ENCODE measurements around the gene C8A. TPM values are rescaled to one million over a fixed set of nuclear protein-coding genes. Genes with fewer than 3 reads are reported as not detected.

Gene C8A
- total RNA-seq, 6 donors from 2014 or later = 0.09 TPM; not detected in 5

DNA sequence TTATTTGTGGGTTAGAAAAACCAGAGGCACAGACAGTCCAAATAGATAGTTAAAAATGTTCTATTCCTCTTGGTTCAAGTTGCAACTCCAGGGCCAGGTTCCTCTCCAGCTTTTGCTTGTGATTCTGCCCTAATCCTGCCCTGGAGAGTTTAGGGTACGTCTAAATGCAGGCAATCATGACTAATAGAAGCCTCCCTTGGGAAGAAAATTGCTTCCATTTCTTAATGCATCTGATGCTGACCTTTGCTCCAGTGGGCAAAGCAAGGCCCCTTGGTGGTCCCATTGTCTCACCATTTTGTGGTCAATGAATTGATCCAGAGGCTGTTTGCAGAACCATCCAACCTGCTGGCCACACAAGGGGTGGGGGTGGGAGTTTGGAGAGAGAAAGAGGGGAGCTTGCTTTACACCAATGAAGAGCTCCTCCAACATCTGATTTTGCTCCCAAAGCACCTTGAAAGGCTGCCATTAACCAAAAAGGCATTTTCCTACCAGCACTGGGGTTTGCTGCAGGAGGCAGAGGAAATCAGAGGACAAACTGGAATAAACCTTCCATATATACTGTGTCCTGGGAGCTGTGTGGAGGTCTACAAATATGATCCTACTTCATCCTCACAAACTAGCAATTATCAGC lies 79.9 kb downstream of the C8A start:
- Histone ChIP-seq H3K36me3 (no peaks in the 10 kb centered on the region), H3K27ac (no peak overlapping the region), H3K4me3 (no peak overlapping the region), H3K27me3 (no peaks in the 10 kb centered on the region), H3K4me1 (no peaks in the 10 kb centered on the region), H3K9me3 (no peaks in the 10 kb centered on the region)
- WGBS, 2 donors = 31 to 40% methylated on average over 1 of the region's 1 CpG
- TF ChIP-seq POLR2AphosphoS5 (IDR thresholded peaks at IDR 0.05) (no peak), EP300 (IDR thresholded peaks at IDR 0.05) (no peak), POLR2A (IDR thresholded peaks at IDR 0.05) (no peak), CTCF (IDR thresholded peaks at IDR 0.05) (no peak)
- ATAC-seq (ENCODE audit: low FRiP score in 2 of 2) = no peak
- DNase-seq = no peak

- Histone ChIP-seq H3K27me3 (no peaks in the 10 kb centered on the region), H3K36me3 (no peaks in the 10 kb centered on the region), H3K9me3 (no peaks in the 10 kb centered on the region), H3K4me3 (no peak overlapping the region), H3K4me1 (no peaks in the 10 kb centered on the region), H3K27ac (no peak overlapping the region)
- TF ChIP-seq POLR2A (IDR thresholded peaks at IDR 0.05) (no peak), POLR2AphosphoS5 (IDR thresholded peaks at IDR 0.05) (no peak)
- WGBS, 2 donors = 93 to 100% methylated on average over 2 of the region's 2 CpGs
- no peak for ATAC-seq (ENCODE audit: low FRiP score in 2 of 2)
- DNase-seq = no peak
Measured at GRCh38 chr1:56938646-56939045, 84.0 kb downstream of the C8A start.

DNA sequence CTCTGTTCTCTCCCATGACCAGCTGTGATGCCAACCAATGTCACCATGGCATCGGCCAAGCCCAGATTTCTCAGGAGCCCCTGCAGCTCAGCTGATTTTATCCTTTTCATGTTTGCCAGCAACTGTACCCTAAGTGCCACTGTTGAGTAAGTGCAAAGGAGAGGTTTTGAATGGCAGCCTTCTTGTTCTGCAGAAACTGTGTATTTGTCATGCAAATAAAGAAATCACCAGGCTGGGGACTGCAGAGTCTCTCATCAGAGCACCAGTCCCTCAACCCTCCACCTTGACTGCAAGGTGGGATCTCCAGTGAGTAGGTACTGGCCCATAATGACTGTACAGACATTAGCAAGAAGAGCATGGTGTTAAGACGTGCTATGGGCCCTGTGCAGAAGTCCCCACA lies 84.6 kb downstream of the C8A start:
- 75 to 90% methylated on average over 2 of the region's 2 CpGs for WGBS, 2 donors
- H3K27me3 ChIP-seq = no peaks in the 10 kb centered on the region
- TF ChIP-seq EP300 (IDR thresholded peaks at IDR 0.05) = no peak
- TF ChIP-seq CTCF (IDR thresholded peaks at IDR 0.05) = no peak
- TF ChIP-seq POLR2AphosphoS5 (IDR thresholded peaks at IDR 0.05) = no peak
- no peak for TF ChIP-seq POLR2A (IDR thresholded peaks at IDR 0.05)
- DNase-seq = no peak
- H3K36me3 ChIP-seq = no peaks in the 10 kb centered on the region
- H3K27ac ChIP-seq = no peak overlapping the region
- H3K9me3 ChIP-seq = no peaks in the 10 kb centered on the region
- H3K4me1 ChIP-seq = no peaks in the 10 kb centered on the region
- no peak overlapping the region for H3K4me3 ChIP-seq
- ATAC-seq (ENCODE audit: low FRiP score in 2 of 2) = no peak

GRCh38 chr1:56940039-56940438 lies 85.4 kb downstream of the C8A start:
- ATAC-seq (ENCODE audit: low FRiP score in 2 of 2) (no peak), DNase-seq (no peak)
- Histone ChIP-seq H3K4me3 (no peak overlapping the region), H3K27me3 (no peaks in the 10 kb centered on the region), H3K36me3 (no peaks in the 10 kb centered on the region), H3K4me1 (no peaks in the 10 kb centered on the region), H3K27ac (no peak overlapping the region), H3K9me3 (no peaks in the 10 kb centered on the region)
- TF ChIP-seq POLR2AphosphoS5 (IDR thresholded peaks at IDR 0.05) = no peak
- no peak for TF ChIP-seq POLR2A (IDR thresholded peaks at IDR 0.05)
- TF ChIP-seq EP300 (IDR thresholded peaks at IDR 0.05) = no peak
- TF ChIP-seq CTCF (IDR thresholded peaks at IDR 0.05) = no peak
- 0 to 43% methylated on average over 1 of the region's 1 CpG for WGBS, 2 donors

DNA sequence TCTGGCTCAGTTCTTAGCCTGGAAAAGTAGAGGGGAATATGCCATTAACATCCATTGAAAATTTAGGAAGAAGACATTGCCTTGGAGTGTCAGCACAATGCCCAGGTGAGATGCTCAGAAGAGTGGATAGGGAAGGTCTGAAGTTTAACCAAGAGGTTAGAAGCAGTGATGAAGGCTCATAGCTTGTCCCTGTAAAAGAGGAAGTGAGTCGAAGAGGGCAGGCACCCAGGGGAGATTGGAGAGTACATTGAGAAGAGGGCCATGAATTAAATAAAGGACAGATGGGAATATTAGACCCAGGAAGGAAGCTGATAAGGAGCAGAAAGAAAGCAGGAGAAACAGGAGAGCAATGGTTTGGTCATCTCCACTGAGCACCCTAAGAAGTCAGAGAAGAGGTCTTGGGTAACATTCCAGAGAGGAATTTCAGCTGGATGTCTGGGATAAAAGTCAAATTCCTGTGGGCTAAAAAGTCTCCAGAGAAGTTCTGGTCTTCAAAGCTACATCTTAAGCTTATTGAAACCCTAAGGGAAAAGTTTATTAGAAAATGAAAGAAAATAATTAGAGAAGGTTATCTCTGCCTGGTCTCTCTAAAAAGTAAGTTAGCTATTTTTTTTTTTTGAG lies 93.9 kb downstream of the C8A start:
- no peak for TF ChIP-seq POLR2A (IDR thresholded peaks at IDR 0.05)
- no peak for TF ChIP-seq POLR2AphosphoS5 (IDR thresholded peaks at IDR 0.05)
- TF ChIP-seq CTCF (IDR thresholded peaks at IDR 0.05) = no peak
- TF ChIP-seq EP300 (IDR thresholded peaks at IDR 0.05) = no peak
- no peak for ATAC-seq (ENCODE audit: low FRiP score in 2 of 2)

More for the DNA sequence above, 93.9 kb downstream of the C8A start:
- WGBS, 2 donors = 60 to 81% methylated on average over 1 of the region's 1 CpG
- Histone ChIP-seq H3K4me3 (no peak overlapping the region), H3K27me3 (no peaks in the 10 kb centered on the region), H3K9me3 (no peaks in the 10 kb centered on the region), H3K36me3 (no peaks in the 10 kb centered on the region), H3K27ac (no peak overlapping the region), H3K4me1 (no peaks in the 10 kb centered on the region)
- no peak for DNase-seq
